ENCODE measurements around the gene KHDRBS2. TPM values are rescaled to one million over a fixed set of nuclear protein-coding genes. Genes with fewer than 3 reads are reported as not detected.

KHDRBS2 gene
- total and polyA plus RNA-seq, 2 donors (not counting 1 experiment from before 2014, with no cell fraction given) = not detected

DNA sequence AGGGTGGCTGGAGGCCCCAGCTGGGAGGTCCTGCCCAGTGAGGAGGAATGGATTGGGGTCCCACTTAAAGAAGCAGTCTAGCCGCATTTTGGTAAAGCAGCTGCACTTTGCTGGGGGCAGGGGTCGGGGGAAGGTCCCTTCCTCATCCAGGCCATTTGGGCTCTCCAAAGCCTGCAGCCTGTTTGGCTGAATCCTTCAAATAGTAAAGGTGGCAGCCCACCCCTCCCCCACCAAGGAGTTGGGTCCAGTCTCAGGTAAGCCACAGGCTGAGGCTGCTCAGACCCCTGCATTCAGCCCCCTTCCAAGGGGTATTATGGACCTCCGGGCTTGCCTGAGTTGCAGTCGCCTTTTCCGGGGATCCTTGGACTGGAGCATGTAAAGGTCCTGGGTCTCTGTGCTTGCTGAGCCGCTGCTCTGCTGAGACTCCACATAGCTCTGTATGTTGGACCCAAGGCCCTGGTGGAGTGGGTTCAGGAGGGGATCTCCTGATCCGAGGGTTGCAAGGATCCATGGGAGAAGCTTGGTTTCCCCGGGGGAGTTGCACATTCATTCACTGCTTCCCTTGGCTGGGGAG, 417.4 kb downstream of the KHDRBS2 start:
- H3K9ac ChIP-seq (ENCODE audit: insufficient read depth, low read length) = no peak overlapping the region
- TF ChIP-seq CTCF (conservative IDR thresholded peaks at IDR 0.05 in 1 of 2, IDR thresholded peaks at IDR 0.05 in 1 of 2; ENCODE audit: low read depth in 1 of 2, low read length in 2 of 2) (no peak), EZH2 (IDR thresholded peaks at IDR 0.05; ENCODE audit: low read length, missing control alignments) (no peak)
- H3K79me2 ChIP-seq (ENCODE audit: control insufficient read depth, insufficient read depth, low read length) = no peaks in the 10 kb centered on the region
- no peak overlapping the region for H3K4me3 ChIP-seq (replicated peaks in 1 of 4; ENCODE audit: control extremely low read depth in 1 of 4, insufficient read depth in 1 of 4, low read depth in 3 of 4, low read length in 4 of 4)
- no peaks in the 10 kb centered on the region for H3K9me3 ChIP-seq (ENCODE audit: control insufficient read depth, insufficient read depth, low read depth, low read length)
- H3K27ac ChIP-seq (ENCODE audit: insufficient read depth, low read length) = no peak overlapping the region
- no peak for DNase-seq (ENCODE audit: low read depth in 2 of 2)
- no peaks in the 10 kb centered on the region for H3K27me3 ChIP-seq (ENCODE audit: control insufficient read depth, insufficient read depth, low read length)
- H3K4me2 ChIP-seq (ENCODE audit: extremely low read depth, insufficient read depth, low read length) = no peak overlapping the region
- H4K20me1 ChIP-seq (ENCODE audit: control insufficient read depth, extremely low read depth, insufficient read depth, low read length) = no peaks in the 10 kb centered on the region
- no peaks in the 10 kb centered on the region for H3K4me1 ChIP-seq (ENCODE audit: control insufficient read depth, extremely low read depth, insufficient read depth, low read length)
- H2AFZ ChIP-seq (ENCODE audit: low read length) = no peak overlapping the region
- H3K36me3 ChIP-seq (ENCODE audit: control insufficient read depth, insufficient read depth, low read length) = no peaks in the 10 kb centered on the region

DNA sequence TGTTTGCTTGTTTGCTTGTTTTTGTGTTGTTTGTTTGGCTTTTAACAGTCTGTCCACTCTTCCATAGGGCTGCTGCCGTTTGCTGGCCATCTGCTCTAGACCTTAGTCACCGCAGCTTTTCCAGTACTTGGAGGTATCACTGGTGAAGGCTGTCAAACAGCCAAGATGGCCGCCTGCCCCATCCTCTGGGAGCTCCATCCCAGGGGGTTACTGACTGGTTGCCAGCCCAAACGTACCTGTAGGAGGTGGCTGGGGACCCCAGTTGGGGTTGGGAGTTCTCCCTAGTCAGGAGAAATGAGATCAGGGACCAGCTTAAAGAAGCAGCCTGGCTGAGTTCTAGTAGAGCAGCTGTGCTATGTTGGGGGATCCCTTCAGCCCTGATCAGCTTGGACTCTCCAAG, 418.4 kb downstream of the KHDRBS2 start:
- no peaks in the 10 kb centered on the region for H3K4me1 ChIP-seq (ENCODE audit: control insufficient read depth, extremely low read depth, insufficient read depth, low read length)
- no peaks in the 10 kb centered on the region for H4K20me1 ChIP-seq (ENCODE audit: control insufficient read depth, extremely low read depth, insufficient read depth, low read length)
- no peak for TF ChIP-seq EZH2 (IDR thresholded peaks at IDR 0.05; ENCODE audit: low read length, missing control alignments)
- no peak for TF ChIP-seq CTCF (conservative IDR thresholded peaks at IDR 0.05 in 1 of 2, IDR thresholded peaks at IDR 0.05 in 1 of 2; ENCODE audit: low read depth in 1 of 2, low read length in 2 of 2)
- no peak for DNase-seq (ENCODE audit: low read depth in 2 of 2)
- H3K9me3 ChIP-seq (ENCODE audit: control insufficient read depth, insufficient read depth, low read depth, low read length) = no peaks in the 10 kb centered on the region
- no peaks in the 10 kb centered on the region for H3K36me3 ChIP-seq (ENCODE audit: control insufficient read depth, insufficient read depth, low read length)
- no peak overlapping the region for H3K4me2 ChIP-seq (ENCODE audit: extremely low read depth, insufficient read depth, low read length)
- H3K79me2 ChIP-seq (ENCODE audit: control insufficient read depth, insufficient read depth, low read length) = no peaks in the 10 kb centered on the region
- no peaks in the 10 kb centered on the region for H3K27me3 ChIP-seq (ENCODE audit: control insufficient read depth, insufficient read depth, low read length)
- H3K27ac ChIP-seq (ENCODE audit: insufficient read depth, low read length) = no peak overlapping the region
- no peak overlapping the region for H3K9ac ChIP-seq (ENCODE audit: insufficient read depth, low read length)
- no peak overlapping the region for H3K4me3 ChIP-seq (replicated peaks in 1 of 4; ENCODE audit: control extremely low read depth in 1 of 4, insufficient read depth in 1 of 4, low read depth in 3 of 4, low read length in 4 of 4)
- no peak overlapping the region for H2AFZ ChIP-seq (ENCODE audit: low read length)

DNA sequence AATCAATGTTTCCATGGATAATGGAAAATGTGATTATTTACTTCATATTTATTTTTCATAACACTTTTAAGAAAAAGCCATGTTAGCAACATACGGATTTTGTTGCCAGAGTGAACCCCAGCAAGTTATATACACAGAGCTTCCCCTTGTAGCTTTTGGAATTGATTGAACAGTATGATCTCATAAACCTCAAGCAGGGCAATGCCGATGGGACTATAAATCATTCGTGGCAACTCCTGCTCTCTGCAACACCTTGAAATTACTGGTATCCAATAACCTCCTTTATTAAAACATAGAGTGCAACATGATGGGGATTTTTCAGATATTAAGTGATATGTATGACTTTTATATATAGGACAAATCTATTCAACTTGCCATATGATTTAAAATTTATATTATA, 428.5 kb downstream of the KHDRBS2 start:
- H3K9ac ChIP-seq (ENCODE audit: insufficient read depth, low read length) = no peak overlapping the region
- no peaks in the 10 kb centered on the region for H3K79me2 ChIP-seq (ENCODE audit: control insufficient read depth, insufficient read depth, low read length)
- no peak overlapping the region for H3K4me3 ChIP-seq (replicated peaks in 1 of 4; ENCODE audit: control extremely low read depth in 1 of 4, insufficient read depth in 1 of 4, low read depth in 3 of 4, low read length in 4 of 4)
- no peaks in the 10 kb centered on the region for H3K9me3 ChIP-seq (ENCODE audit: control insufficient read depth, insufficient read depth, low read depth, low read length)
- DNase-seq (ENCODE audit: low read depth in 2 of 2) = no peak
- no peak for TF ChIP-seq EZH2 (IDR thresholded peaks at IDR 0.05; ENCODE audit: low read length, missing control alignments)
- no peak for TF ChIP-seq CTCF (conservative IDR thresholded peaks at IDR 0.05 in 1 of 2, IDR thresholded peaks at IDR 0.05 in 1 of 2; ENCODE audit: low read depth in 1 of 2, low read length in 2 of 2)
- H3K27ac ChIP-seq (ENCODE audit: insufficient read depth, low read length) = no peak overlapping the region
- H3K4me2 ChIP-seq (ENCODE audit: extremely low read depth, insufficient read depth, low read length) = no peak overlapping the region
- H2AFZ ChIP-seq (ENCODE audit: low read length) = no peak overlapping the region
- no peaks in the 10 kb centered on the region for H3K36me3 ChIP-seq (ENCODE audit: control insufficient read depth, insufficient read depth, low read length)
- no peaks in the 10 kb centered on the region for H4K20me1 ChIP-seq (ENCODE audit: control insufficient read depth, extremely low read depth, insufficient read depth, low read length)
- H3K4me1 ChIP-seq (ENCODE audit: control insufficient read depth, extremely low read depth, insufficient read depth, low read length) = no peaks in the 10 kb centered on the region
- H3K27me3 ChIP-seq (ENCODE audit: control insufficient read depth, insufficient read depth, low read length) = no peaks in the 10 kb centered on the region

Data from fibroblast of lung (primary cell).